ENCODE measurements around the gene FHL5. TPM values are rescaled to one million over a fixed set of nuclear protein-coding genes. Genes with fewer than 3 reads are reported as not detected.
A peak's percentile ranks its signal among the peaks of the same experiment; 100 is the strongest.

The FHL5 gene
- total and polyA plus RNA-seq, 2 donors (not counting 3 experiments of a cell fraction or from before 2014, with no cell fraction given) = not detected

GRCh38 chr6:96522465-96523009, 40.4 kb upstream of the FHL5 start:
- DNase-seq (ENCODE audit: low read depth, low spot score) = peak; percentile 40
- CTCF ChIA-PET = interaction anchor here (0.7 to 1.3 kb wide), 2 partner anchors 12 to 376 kb away, joined by 3 read pairs; partner anchors contain the start of gene NDUFAF4

More at GRCh38 chr6:96522465-96523009, 40.4 kb upstream of the FHL5 start:
- peaks cover 16% of the 10 kb centered on the region for H3K4me1 ChIP-seq (ENCODE audit: control insufficient read depth, extremely low read depth, insufficient read depth, low read length)
- H3K36me3 ChIP-seq (ENCODE audit: control insufficient read depth in 2 of 2, extremely low read depth in 1 of 2, insufficient read depth in 2 of 2, low read length in 2 of 2) = peaks cover 0 to 3% of the 10 kb centered on the region in 2 experiments
- POLR2A ChIA-PET = no interaction called here
- H3K9me3 ChIP-seq (replicated peaks; ENCODE audit: control insufficient read depth, insufficient read depth, low read length) = no peaks in the 10 kb centered on the region
- TF ChIP-seq MYC (IDR thresholded peaks at IDR 0.05; ENCODE audit: low read depth, low read length) (no peak), CTCF (IDR thresholded peaks at IDR 0.05; ENCODE audit: extremely low read depth in 1 of 2, insufficient read depth in 1 of 2, low read depth in 1 of 2, low read length in 2 of 2) (no peak), FOS (IDR thresholded peaks at IDR 0.05; ENCODE audit: borderline replicate concordance, insufficient read depth, low read length) (no peak), EZH2 (IDR thresholded peaks at IDR 0.05; ENCODE audit: borderline replicate concordance, low read depth, low read length, severe bottlenecking) (no peak), POLR2AphosphoS5 (IDR thresholded peaks at IDR 0.05; ENCODE audit: insufficient read depth, low read depth, low read length) (no peak), POLR2A (IDR thresholded peaks at IDR 0.05; ENCODE audit: low read depth, low read length) (no peak), JUN (IDR thresholded peaks at IDR 0.05; ENCODE audit: borderline replicate concordance, insufficient read depth, insufficient read length, low read depth) (no peak), GATA2 (IDR thresholded peaks at IDR 0.05; ENCODE audit: insufficient read depth, insufficient read length, low read depth, low read length) (no peak)
- TF ChIP-seq, protein P1, sequence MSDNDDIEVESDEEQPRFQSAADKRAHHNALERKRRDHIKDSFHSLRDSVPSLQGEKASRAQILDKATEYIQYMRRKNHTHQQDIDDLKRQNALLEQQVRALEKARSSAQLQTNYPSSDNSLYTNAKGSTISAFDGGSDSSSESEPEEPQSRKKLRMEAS (IDR thresholded peaks at IDR 0.05; ENCODE audit: insufficient read depth, insufficient read length) = no peak
- no TSS peak for BruUV-seq (replicated peaks)
- dilution Hi-C loops (cut with MboI; ENCODE audit: extremely low pct_ligation_motif_present, low sequenced_read_pairs) (no loop called here), intact Hi-C loops (cut with micrococcal nuclease) (loop anchor here (2.0 to 10.0 kb wide), 4 partner anchors 315 to 1090 kb away; partner anchors contain the start of genes GPR63 and MANEA)
- H4K20me1 ChIP-seq (replicated peaks; ENCODE audit: control insufficient read depth, extremely low read depth, insufficient read depth, low read length) = no peaks in the 10 kb centered on the region
- peaks cover 3% of the 10 kb centered on the region for H3K79me2 ChIP-seq (ENCODE audit: control insufficient read depth, insufficient read depth, low read length)
- H3K27me3 ChIP-seq (ENCODE audit: control insufficient read depth in 2 of 2, insufficient read depth in 2 of 2, low read length in 2 of 2) = no peaks in the 10 kb centered on the region
- H3K4me3 ChIP-seq (replicated peaks in 1 of 3; ENCODE audit: insufficient read depth in 1 of 3, low read depth in 1 of 3, low read length in 3 of 3) = peak overlapping the region; percentile 63 to 99 (median 98)
- peak overlapping the region; percentile 92 for H3K27ac ChIP-seq (ENCODE audit: insufficient read depth, low read depth, low read length)
- H3K9me1 ChIP-seq (replicated peaks; ENCODE audit: control insufficient read depth, extremely low read depth, insufficient read depth, low read length) = no peaks in the 10 kb centered on the region
- peak overlapping the region; percentile 88 for H2AFZ ChIP-seq (ENCODE audit: low read depth, low read length)
- H3K4me2 ChIP-seq (ENCODE audit: insufficient read depth, low read length) = peak overlapping the region; percentile 83
- peak overlapping the region; percentile 96 for H3K9ac ChIP-seq (replicated peaks; ENCODE audit: extremely low read depth, insufficient read depth, low read length)
- no peak for FAIRE-seq
